Loucy (cell line): ENCODE results near the gene PI16.
"Not testable (repeated sequence)": the region's sequence is repeated elsewhere in the genome, so short reads cannot be mapped to it uniquely, and the experiment has no call there.

Source experiments
- H2AFZ ChIP-seq: fragments of 200-600 bp; sonication (generic); 2 replicates; pipeline ENCODE4 v1.6.0; 2016; ENCODE audit warnings: antibody characterized with exemption, mild to moderate bottlenecking, low read length, moderate library complexity
- H3F3A ChIP-seq: fragments of 200-600 bp; 2 replicates; pipeline ENCODE4 v1.6.0; 2016; ENCODE audit warnings: antibody characterized with exemption, low read depth, mild to moderate bottlenecking
- H3K27me3 ChIP-seq: fragments of 200-600 bp; sonication (generic); 2 replicates; pipeline ENCODE4 v1.6.1; 2014; ENCODE audit warnings: low read length, mild to moderate bottlenecking; ENCODE audit not compliant: insufficient read depth, poor library complexity, severe bottlenecking
- H3K36me3 ChIP-seq: fragments of 200-600 bp; sonication (generic); 2 replicates; pipeline ENCODE4 v1.6.1; 2016; ENCODE audit warnings: low read length; ENCODE audit not compliant: insufficient read depth
- H3K4me1 ChIP-seq: fragments of 200-600 bp; sonication (generic); 2 replicates; pipeline ENCODE4 v1.5.1; 2014; ENCODE audit warnings: low read length, mild to moderate bottlenecking; ENCODE audit not compliant: insufficient read depth, poor library complexity, severe bottlenecking
- H3K4me2 ChIP-seq: fragments of 200-600 bp; sonication (generic); 2 replicates; pipeline ENCODE4 v1.6.0; 2014; ENCODE audit warnings: antibody characterized with exemption, low read length, low read depth, mild to moderate bottlenecking; ENCODE audit not compliant: poor library complexity, severe bottlenecking
- H3K4me3 ChIP-seq: fragments of 200-600 bp; sonication (generic); 2 replicates; pipeline ENCODE4 v1.5.1; 2014; ENCODE audit warnings: low read length, mild to moderate bottlenecking, mixed read lengths; ENCODE audit not compliant: poor library complexity, severe bottlenecking
- H3K79me2 ChIP-seq: fragments of 200-600 bp; sonication (generic); 2 replicates; pipeline ENCODE4 v1.6.1; 2014; ENCODE audit warnings: low read length; ENCODE audit not compliant: insufficient read depth
- H3K9ac ChIP-seq: fragments of 200-600 bp; sonication (generic); 2 replicates; pipeline ENCODE4 v1.6.0; 2014; ENCODE audit warnings: mild to moderate bottlenecking, low read depth, low read length, moderate library complexity; ENCODE audit not compliant: poor library complexity, severe bottlenecking
- H3K9me2 ChIP-seq: fragments of 200-600 bp; sonication (generic); replicated peaks from 2 replicates; pipeline ENCODE4 v1.6.1; 2016; ENCODE audit warnings: low read depth, low read length, mixed read lengths
- H3K9me3 ChIP-seq: fragments of 200-600 bp; sonication (generic); 2 replicates; pipeline ENCODE4 v1.6.1; 2014; ENCODE audit warnings: mild to moderate bottlenecking, antibody characterized with exemption, low read length, low read depth; ENCODE audit not compliant: insufficient read depth
- H4K20me1 ChIP-seq: fragments of 200-600 bp; sonication (generic); 2 replicates; pipeline ENCODE4 v1.6.0; 2014; ENCODE audit warnings: antibody characterized with exemption, low read length, mild to moderate bottlenecking; ENCODE audit not compliant: insufficient read depth, poor library complexity, severe bottlenecking
- EZH2phosphoT487 ChIP-seq: fragments of 200-600 bp; IDR thresholded peaks from 2 replicates; pipeline ENCODE4 v1.6.1; 2018; ENCODE audit warnings: antibody characterized with exemption, mild to moderate bottlenecking, moderate library complexity, borderline replicate concordance
- TF ChIP-seq, protein P1 (sequence below): fragments of 200-600 bp; sonication (generic); conservative IDR thresholded peaks from 2 replicates; pipeline ENCODE4 v1.5.1; 2014; ENCODE audit warnings: mild to moderate bottlenecking, antibody characterized with exemption, low read length

The PI16 gene

DNA sequence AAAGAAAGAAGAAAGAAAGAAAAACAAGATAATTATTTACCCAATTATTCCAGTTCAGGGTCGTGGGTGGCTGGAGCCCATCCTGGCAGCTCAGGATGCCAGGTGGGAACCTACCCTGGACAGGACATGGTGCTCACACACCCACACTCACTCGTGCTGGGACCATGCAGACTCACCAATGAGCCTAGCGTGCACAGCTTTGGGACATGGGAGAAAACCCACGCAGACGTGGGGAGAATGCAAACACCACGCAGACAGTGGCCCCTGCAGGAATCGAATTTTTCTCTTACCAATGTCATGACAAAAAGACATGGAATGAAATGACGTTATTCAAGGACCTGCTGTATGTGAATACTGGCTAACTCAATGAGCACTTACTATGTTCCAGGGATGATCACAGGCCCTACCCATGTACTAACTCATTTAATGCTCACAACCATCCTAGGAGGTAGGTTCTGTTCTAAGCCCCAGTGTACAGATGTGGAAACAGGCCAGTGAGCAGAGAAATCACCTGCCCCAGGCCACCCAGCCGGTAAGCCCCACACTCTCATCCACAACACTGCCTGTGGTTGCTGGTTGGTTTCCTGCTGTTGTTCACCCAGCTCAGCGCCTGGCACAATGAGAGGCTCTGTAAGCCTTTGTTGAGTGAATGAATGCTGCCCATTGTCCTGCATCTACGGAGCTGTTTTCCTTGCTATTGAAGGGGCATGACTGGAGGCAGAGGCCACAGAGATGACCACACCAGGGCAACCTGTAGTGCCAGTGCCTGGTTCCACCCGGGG lies 6.8 kb upstream of the PI16 start:
- Histone ChIP-seq H3K9me3 (no peaks in the 10 kb centered on the region), H3K79me2 (no peaks in the 10 kb centered on the region), H3K4me1 (peaks cover 31% of the 10 kb centered on the region), H3F3A (no peaks in the 10 kb centered on the region), H3K4me3 (peak overlapping the region; percentile 54), H3K27me3 (no peaks in the 10 kb centered on the region), H3K4me2 (peak overlapping the region; percentile 58), H3K36me3 (no peaks in the 10 kb centered on the region), H2AFZ (no peak overlapping the region), H4K20me1 (no peaks in the 10 kb centered on the region), H3K9me2 (no peaks in the 10 kb centered on the region), H3K9ac (no peak overlapping the region)
- no peak for TF ChIP-seq EZH2phosphoT487
- TF ChIP-seq, protein P1, sequence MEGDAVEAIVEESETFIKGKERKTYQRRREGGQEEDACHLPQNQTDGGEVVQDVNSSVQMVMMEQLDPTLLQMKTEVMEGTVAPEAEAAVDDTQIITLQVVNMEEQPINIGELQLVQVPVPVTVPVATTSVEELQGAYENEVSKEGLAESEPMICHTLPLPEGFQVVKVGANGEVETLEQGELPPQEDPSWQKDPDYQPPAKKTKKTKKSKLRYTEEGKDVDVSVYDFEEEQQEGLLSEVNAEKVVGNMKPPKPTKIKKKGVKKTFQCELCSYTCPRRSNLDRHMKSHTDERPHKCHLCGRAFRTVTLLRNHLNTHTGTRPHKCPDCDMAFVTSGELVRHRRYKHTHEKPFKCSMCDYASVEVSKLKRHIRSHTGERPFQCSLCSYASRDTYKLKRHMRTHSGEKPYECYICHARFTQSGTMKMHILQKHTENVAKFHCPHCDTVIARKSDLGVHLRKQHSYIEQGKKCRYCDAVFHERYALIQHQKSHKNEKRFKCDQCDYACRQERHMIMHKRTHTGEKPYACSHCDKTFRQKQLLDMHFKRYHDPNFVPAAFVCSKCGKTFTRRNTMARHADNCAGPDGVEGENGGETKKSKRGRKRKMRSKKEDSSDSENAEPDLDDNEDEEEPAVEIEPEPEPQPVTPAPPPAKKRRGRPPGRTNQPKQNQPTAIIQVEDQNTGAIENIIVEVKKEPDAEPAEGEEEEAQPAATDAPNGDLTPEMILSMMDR, result no peak

- not testable (repeated sequence) for H3K79me2 ChIP-seq
Measured at GRCh38 chr6:36949076-36949475, 5.5 kb upstream of the PI16 start.

GRCh38 chr6:36949636-36950035 lies 4.9 kb upstream of the PI16 start:
- Histone ChIP-seq H3K9me3 (no peaks in the 10 kb centered on the region), H3K36me3 (no peaks in the 10 kb centered on the region), H3K27me3 (no peaks in the 10 kb centered on the region), H3K79me2 (no peaks in the 10 kb centered on the region), H3K9me2 (no peaks in the 10 kb centered on the region), H3K4me1 (peaks cover 43% of the 10 kb centered on the region), H3K4me3 (no peak overlapping the region), H3F3A (0 out of 2 replicates have a peak, but pooled peaks cover 3% of the 10 kb centered on the region), H2AFZ (no peak overlapping the region), H4K20me1 (no peaks in the 10 kb centered on the region), H3K4me2 (no peak overlapping the region), H3K9ac (no peak overlapping the region)
- TF ChIP-seq EZH2phosphoT487, result no peak
- TF ChIP-seq, protein P1, result no peak

More at GRCh38 chr6:36949076-36949475, 5.5 kb upstream of the PI16 start:
- not testable (repeated sequence) for H3K9me2 ChIP-seq, H3K36me3 ChIP-seq, H4K20me1 ChIP-seq, H3K9ac ChIP-seq, H3K9me3 ChIP-seq, H3K4me3 ChIP-seq, H3K27me3 ChIP-seq, H3K4me2 ChIP-seq, H2AFZ ChIP-seq, H3F3A ChIP-seq
- peaks cover 40% of the 10 kb centered on the region for H3K4me1 ChIP-seq

GRCh38 chr6:36953931-36954261 lies 642 bp upstream of the PI16 start:
- H3K4me1 ChIP-seq, result peaks cover 36% of the 10 kb centered on the region
- no peak overlapping the region for H3K4me3 ChIP-seq
- 0 out of 2 replicates have a peak, but pooled peaks cover 3% of the 10 kb centered on the region for H3F3A ChIP-seq
- H4K20me1 ChIP-seq, result peaks cover 5% of the 10 kb centered on the region
- H3K9me3 ChIP-seq, result no peaks in the 10 kb centered on the region
- no peak overlapping the region for H3K9ac ChIP-seq
- no peak overlapping the region for H2AFZ ChIP-seq
- no peaks in the 10 kb centered on the region for H3K36me3 ChIP-seq
- no peaks in the 10 kb centered on the region for H3K79me2 ChIP-seq
- TF ChIP-seq EZH2phosphoT487, result no peak
- TF ChIP-seq, protein P1, result no peak
- peaks cover 20% of the 10 kb centered on the region for H3K27me3 ChIP-seq
- H3K9me2 ChIP-seq, result no peaks in the 10 kb centered on the region
- peak overlapping the region; percentile 8 for H3K4me2 ChIP-seq
